Suprapubic skin (tissue), 4 donors: ENCODE results near the gene SEMA3F.

ENCODE experiments used
- EP300 ChIP-seq: sonication (generic); formaldehyde crosslinking; IDR thresholded peaks from one replicate; pipeline ENCODE4 v1.6.1; 2017; ENCODE audit warnings: antibody characterized with exemption
- POLR2AphosphoS5 ChIP-seq, 3 donors: sonication (generic); formaldehyde crosslinking; IDR thresholded peaks; one replicate each; pipeline ENCODE4 v1.6.1; 2017; ENCODE audit warnings: antibody characterized with exemption in 3 of 3
- TF ChIP-seq, protein P1 (sequence below), 2 donors: fragments of 200-600 bp in 1 of 2; fragments of 450-650 bp in 1 of 2; sonication (generic) in 1 of 2; IDR thresholded peaks; one replicate each; pipeline ENCODE4 v1.5.1; 2016 to 2019; ENCODE audit warnings: antibody characterized with exemption in 2 of 2, mild to moderate bottlenecking in 1 of 2, moderate library complexity in 1 of 2

DNA sequence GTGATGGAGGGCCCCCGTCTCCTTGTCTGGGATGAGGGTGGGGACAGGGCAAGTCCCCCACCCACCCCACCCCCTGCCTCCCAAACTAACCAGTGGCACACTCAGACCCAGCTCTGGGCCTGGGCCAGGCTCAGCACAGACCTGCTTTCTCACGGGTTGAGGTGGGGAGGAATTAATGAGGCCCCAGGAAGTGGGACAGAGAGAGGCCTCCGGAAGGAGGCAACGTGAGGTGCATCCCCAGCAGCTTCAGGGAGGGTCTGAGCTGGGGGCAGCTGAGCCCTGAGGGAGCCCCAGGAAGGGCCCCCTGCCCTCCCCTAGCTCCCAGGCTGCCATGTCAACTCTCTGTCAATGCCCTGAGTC, 65.9 kb downstream of the SEMA3F start:
- TF ChIP-seq POLR2AphosphoS5 (IDR thresholded peaks at IDR 0.05) (no peak), EP300 (no peak)
- TF ChIP-seq, protein P1, sequence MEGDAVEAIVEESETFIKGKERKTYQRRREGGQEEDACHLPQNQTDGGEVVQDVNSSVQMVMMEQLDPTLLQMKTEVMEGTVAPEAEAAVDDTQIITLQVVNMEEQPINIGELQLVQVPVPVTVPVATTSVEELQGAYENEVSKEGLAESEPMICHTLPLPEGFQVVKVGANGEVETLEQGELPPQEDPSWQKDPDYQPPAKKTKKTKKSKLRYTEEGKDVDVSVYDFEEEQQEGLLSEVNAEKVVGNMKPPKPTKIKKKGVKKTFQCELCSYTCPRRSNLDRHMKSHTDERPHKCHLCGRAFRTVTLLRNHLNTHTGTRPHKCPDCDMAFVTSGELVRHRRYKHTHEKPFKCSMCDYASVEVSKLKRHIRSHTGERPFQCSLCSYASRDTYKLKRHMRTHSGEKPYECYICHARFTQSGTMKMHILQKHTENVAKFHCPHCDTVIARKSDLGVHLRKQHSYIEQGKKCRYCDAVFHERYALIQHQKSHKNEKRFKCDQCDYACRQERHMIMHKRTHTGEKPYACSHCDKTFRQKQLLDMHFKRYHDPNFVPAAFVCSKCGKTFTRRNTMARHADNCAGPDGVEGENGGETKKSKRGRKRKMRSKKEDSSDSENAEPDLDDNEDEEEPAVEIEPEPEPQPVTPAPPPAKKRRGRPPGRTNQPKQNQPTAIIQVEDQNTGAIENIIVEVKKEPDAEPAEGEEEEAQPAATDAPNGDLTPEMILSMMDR (IDR thresholded peaks at IDR 0.05): no peak
